ENCODE data around the gene EPHA6.
A peak's percentile ranks its signal among the peaks of the same experiment; 100 is the strongest.

Gene EPHA6

DNA sequence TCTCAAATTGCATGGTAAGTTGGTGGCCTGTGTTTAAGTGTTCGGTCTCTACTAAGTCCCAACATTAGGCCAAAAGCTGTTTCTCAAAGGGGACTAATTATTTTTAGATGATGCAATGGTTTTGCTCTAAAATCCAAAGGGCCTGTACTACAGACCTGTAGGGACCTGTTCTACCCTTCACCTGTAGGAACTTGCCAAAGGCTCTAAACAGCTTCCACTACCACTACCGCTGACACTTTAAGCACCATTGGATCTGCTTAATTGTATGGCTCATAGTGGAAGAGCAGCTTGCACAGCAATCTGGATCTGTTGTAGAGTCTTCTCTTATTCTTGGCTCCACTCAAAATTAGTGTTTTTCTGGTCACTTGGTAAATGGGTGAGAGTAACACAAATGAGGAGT is 346.8 kb downstream of the EPHA6 start:
- no peak for DNase-seq (ENCODE audit: low read depth in 1 of 2, low spot score in 1 of 2)
- in situ Hi-C loops (cut with HindIII; ENCODE audit: low pct_unique_long_range_greater_than_20kb, low sequenced_read_pairs): no loop called here
- no peak for TF ChIP-seq JUND (IDR thresholded peaks at IDR 0.05; ENCODE audit: low read depth)

DNA sequence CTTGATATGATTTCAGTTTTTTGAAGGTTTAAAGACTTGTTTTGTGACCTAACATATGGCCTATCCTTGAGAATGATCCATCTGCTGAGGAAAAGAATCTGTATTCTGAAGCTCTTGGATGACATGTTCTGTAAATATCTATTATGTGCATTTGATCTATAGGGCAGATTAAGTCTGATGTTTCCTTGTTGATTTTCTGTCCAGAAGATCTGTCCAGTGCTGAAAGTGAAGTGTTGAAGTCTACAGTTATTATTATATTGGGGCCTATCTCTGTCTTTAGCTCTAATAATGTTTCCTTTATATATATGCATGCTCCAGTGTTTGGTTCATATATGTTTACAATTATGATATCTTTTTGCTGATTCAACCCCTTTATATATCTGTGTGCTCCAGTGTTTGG is 362.8 kb downstream of the EPHA6 start:
- peak in 1 of 2 experiments; percentile 73 for DNase-seq (ENCODE audit: low read depth in 1 of 2, low spot score in 1 of 2)
- TF ChIP-seq JUND (IDR thresholded peaks at IDR 0.05; ENCODE audit: low read depth): no peak
- in situ Hi-C loops (cut with HindIII; ENCODE audit: low pct_unique_long_range_greater_than_20kb, low sequenced_read_pairs): no loop called here

DNA sequence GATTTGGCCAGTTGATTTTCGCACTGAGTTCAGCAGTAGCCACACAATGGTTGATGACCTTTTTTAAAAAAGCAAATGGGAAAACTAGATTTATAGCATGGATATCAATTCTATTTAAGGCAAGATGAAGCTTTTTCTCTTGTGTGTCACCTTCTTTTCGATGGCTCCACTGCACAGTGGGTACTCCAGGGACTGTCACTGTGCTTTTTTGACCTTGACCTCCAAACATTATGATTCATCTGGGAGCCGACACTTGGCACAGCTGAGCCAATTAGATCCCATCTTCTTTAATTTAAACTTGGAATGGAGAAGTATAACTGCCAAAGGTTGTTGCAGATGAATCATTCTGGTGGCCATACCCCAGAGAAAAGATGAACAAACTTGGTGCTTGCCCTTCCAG is 367.3 kb downstream of the EPHA6 start:
- TF ChIP-seq JUND (IDR thresholded peaks at IDR 0.05; ENCODE audit: low read depth): no peak
- no peak for DNase-seq (ENCODE audit: low read depth in 1 of 2, low spot score in 1 of 2)
- in situ Hi-C loops (cut with HindIII; ENCODE audit: low pct_unique_long_range_greater_than_20kb, low sequenced_read_pairs): no loop called here

DNA sequence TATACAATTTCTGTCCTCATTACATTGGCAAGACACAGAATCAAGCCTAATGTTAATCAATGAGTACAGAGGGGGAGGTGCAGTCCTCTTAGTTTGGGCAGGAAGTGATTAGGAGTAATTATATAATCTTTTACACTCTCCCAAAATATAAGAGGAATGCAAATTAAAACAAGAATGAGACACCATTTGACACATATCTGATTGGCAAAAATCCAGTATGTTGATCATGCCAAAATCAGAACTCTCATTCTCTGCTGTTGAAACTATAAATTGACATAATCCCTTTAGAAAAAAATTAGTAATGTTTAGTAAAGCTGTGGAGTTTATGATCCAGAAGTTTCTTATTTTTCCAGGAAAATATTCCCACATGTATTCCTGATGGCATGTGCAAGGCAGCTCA is 373.4 kb downstream of the EPHA6 start:
- DNase-seq (ENCODE audit: low read depth in 1 of 2, low spot score in 1 of 2): peak in 1 of 2 experiments; percentile 67
- in situ Hi-C loops (cut with HindIII; ENCODE audit: low pct_unique_long_range_greater_than_20kb, low sequenced_read_pairs): no loop called here
- TF ChIP-seq JUND (IDR thresholded peaks at IDR 0.05; ENCODE audit: low read depth): no peak

DNA sequence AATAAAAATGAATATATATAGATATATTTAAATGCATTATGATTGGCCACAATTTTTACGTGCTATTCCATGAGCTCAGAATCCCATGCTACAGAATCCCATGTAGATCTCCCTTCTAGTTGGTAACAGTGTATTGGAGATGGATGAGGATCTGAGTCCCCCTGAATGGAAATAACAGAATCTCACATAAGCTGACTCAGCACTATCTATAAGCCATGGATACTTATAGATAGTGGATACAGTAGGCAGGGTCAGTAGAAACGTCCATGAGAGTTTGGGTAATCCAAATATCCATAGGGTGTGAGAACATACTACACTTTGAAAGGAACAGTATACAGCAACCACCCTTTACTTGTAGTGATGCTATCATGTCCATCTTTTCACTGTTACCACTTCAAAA is 375.4 kb downstream of the EPHA6 start:
- DNase-seq (ENCODE audit: low read depth in 1 of 2, low spot score in 1 of 2): no peak
- in situ Hi-C loops (cut with HindIII; ENCODE audit: low pct_unique_long_range_greater_than_20kb, low sequenced_read_pairs): no loop called here
- no peak for TF ChIP-seq JUND (IDR thresholded peaks at IDR 0.05; ENCODE audit: low read depth)

DNA sequence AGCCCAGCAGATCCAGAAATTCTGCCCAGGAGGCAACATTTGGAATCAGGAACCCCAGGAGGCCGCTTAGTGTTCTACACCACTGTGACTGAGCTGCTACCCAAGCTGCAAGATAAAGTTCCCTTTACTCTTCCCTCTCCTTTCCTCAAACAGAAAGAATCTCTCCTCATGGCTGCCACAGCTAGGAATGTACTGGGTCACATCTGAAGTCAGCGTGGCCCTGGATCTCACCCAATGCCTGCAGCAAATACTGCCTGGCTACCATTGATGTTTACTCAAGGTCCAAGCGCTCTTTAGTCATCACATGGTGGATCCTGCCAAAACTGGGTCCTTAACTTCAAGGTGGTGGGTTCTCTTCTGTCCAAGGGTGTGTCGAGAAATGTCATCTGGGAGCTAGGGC is 382.7 kb downstream of the EPHA6 start:
- peak in 1 of 2 experiments; percentile 93 for DNase-seq (ENCODE audit: low read depth in 1 of 2, low spot score in 1 of 2)
- TF ChIP-seq JUND (IDR thresholded peaks at IDR 0.05; ENCODE audit: low read depth): no peak
- in situ Hi-C loops (cut with HindIII; ENCODE audit: low pct_unique_long_range_greater_than_20kb, low sequenced_read_pairs): no loop called here

DNA sequence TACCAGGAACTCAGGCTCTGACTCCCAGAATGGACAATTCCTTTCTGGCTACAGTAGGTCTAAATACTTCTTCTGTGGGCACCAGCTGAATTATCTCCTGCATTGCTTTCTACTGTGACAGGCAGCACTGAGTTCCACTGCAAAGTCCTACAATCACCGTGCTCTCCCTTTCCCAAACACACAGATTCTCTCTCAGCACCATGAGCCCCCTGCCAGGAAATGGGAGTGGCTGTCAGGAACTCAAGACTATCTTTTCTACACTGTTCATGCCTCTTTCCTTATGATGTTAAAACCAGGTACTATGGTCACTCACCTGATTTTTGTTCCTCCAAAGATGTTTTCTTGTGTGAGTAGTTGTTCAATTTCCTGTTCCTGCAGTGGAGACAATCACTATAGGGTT is 383.4 kb downstream of the EPHA6 start:
- DNase-seq (ENCODE audit: low read depth in 1 of 2, low spot score in 1 of 2): no peak
- in situ Hi-C loops (cut with HindIII; ENCODE audit: low pct_unique_long_range_greater_than_20kb, low sequenced_read_pairs): no loop called here
- no peak for TF ChIP-seq JUND (IDR thresholded peaks at IDR 0.05; ENCODE audit: low read depth)

DNA sequence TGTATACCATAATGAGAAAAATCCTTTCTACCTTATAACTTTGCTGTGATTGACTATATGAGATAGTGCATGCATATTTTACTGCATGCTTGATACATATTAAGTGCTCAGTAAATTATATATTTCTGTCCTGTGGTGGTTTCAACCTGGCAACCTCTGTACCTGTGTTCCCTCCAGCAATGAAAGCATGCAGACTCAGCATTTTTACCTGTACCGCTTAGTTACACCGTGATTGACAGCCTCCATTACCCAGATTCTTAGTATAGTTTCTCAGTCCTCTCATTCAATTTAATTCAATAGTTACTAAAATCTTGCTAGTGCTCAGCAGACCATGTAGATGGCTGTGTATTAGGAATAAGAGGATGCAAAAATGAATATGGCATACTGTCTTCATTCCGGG is 386.0 kb downstream of the EPHA6 start:
- in situ Hi-C loops (cut with HindIII; ENCODE audit: low pct_unique_long_range_greater_than_20kb, low sequenced_read_pairs): no loop called here
- no peak for DNase-seq (ENCODE audit: low read depth in 1 of 2, low spot score in 1 of 2)
- TF ChIP-seq JUND (IDR thresholded peaks at IDR 0.05; ENCODE audit: low read depth): no peak

DNA sequence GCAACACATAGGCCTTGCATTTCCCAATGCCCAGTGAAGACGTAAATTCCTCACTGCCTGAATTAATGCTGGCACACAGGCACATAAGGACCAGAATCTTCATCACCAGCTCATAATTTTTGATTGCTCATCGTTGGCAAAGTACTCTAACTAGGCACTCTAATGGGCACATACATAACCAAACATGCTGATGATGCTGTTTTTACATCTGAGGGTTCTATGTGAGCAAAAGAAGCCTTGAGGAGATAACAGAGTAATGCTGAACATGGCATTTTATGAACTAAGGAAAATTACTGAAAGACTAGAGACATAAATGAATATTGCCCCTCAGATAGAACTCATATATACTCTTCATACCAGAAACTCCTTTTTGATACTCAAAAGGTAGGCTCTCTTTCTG is 387.4 kb downstream of the EPHA6 start:
- TF ChIP-seq JUND (IDR thresholded peaks at IDR 0.05; ENCODE audit: low read depth): no peak
- DNase-seq (ENCODE audit: low read depth in 1 of 2, low spot score in 1 of 2): no peak
- in situ Hi-C loops (cut with HindIII; ENCODE audit: low pct_unique_long_range_greater_than_20kb, low sequenced_read_pairs): no loop called here

DNA sequence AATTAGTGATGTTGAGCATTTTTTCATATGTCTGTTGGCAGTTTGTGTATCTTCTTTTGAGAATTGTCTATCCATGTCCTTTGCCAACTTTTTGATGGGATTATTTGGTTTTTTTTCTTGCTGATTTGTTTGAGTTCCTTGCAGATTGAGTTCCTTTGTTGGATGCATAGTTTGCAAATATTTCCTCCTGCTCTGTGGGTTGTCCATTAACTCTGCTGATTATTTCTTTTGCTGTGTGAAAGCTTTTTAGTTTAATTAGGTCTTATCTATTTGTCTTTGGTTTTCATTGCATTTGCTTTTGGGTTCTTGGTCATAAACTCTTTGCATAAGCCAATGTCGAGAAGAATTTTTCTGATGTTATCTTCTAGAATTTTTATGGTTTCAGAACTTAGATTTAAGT is 414.6 kb downstream of the EPHA6 start:
- in situ Hi-C loops (cut with HindIII; ENCODE audit: low pct_unique_long_range_greater_than_20kb, low sequenced_read_pairs): no loop called here
- DNase-seq (ENCODE audit: low read depth in 1 of 2, low spot score in 1 of 2): peak in 1 of 2 experiments; percentile 60
- no peak for TF ChIP-seq JUND (IDR thresholded peaks at IDR 0.05; ENCODE audit: low read depth)

DNA sequence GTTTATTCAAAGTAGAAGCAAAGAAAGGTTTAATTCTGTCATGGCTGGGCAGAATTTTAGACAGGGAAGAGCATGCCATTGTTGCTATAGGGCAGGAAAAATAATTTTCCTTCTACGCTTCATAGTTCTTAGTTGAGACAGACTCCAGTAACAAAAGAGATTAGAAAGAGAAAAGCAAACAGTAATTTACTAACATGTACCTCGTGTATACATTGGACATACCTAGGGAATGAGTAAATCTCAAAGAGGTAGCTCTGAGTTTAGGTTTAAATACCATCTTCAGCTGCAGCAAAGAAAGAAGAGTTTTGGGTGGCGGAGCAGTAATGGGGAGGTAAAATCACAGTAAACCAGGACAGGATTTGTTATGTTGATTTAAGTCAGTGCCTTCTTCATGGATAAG is 416.1 kb downstream of the EPHA6 start:
- peak; percentile 55; the same call in 1 of the 2 replicates for TF ChIP-seq JUND (IDR thresholded peaks at IDR 0.05; ENCODE audit: low read depth)
- DNase-seq (ENCODE audit: low read depth in 1 of 2, low spot score in 1 of 2): peak in 1 of 2 experiments; percentile 62
- in situ Hi-C loops (cut with HindIII; ENCODE audit: low pct_unique_long_range_greater_than_20kb, low sequenced_read_pairs): no loop called here

DNA sequence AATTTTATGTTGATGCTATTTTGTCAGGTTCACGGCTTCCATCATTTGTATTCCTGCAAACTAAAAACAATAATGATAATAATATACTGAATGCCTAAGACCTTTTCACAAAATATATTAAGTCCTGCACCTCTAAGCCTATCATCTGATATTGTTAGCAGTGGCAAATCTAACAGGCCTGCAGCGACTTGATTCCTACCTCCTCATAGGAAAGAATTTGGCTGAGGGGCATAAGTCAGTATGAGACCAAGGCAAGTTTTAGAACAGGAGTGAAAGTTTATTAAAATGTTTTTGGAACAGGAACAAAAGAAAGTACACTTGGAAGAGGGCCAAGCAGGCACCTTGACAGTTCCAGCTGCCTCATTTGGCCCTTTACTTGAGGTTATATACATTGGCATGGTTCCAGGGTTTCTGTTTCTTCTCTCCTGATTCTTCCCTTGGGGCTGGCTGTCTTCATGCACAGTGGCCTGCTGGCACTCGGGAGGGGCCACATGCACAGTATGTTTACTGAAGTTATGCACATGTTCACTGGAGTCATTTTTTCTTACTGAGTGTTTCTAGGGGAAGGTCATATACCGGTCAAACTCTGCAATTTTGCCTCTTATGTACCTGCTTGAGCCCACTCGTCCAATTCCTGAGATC is 418.1 kb downstream of the EPHA6 start:
- DNase-seq (ENCODE audit: low read depth in 1 of 2, low spot score in 1 of 2): peak in 1 of 2 experiments; percentile 94
- peak; percentile 46; the same call in 1 of the 2 replicates for TF ChIP-seq JUND (IDR thresholded peaks at IDR 0.05; ENCODE audit: low read depth)
- in situ Hi-C loops (cut with HindIII; ENCODE audit: low pct_unique_long_range_greater_than_20kb, low sequenced_read_pairs): no loop called here

DNA sequence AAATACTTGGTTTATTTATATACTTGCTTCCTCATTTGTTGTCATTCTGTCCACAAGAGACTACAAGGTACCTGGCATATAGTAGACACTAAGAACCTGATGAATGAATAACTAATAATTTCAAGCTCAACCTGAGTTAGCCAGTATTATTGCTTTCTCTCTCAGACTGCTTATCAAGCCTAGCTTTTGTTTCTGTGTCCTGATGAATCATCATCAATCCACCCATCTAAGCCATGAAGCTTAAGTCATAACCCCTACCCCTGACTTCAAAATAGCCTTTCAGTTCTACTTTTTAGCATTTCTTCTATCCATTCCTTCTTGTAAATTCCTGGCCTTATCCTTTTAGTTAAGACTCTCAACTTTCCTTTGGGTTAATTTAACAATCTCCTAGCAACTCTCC is 420.8 kb downstream of the EPHA6 start:
- no peak for TF ChIP-seq JUND (IDR thresholded peaks at IDR 0.05; ENCODE audit: low read depth)
- DNase-seq (ENCODE audit: low read depth in 1 of 2, low spot score in 1 of 2): no peak
- in situ Hi-C loops (cut with HindIII; ENCODE audit: low pct_unique_long_range_greater_than_20kb, low sequenced_read_pairs): no loop called here

Data from T47D (cell line).